Fibroblast of villous mesenchyme (primary cell): ENCODE measurements around the gene IL17B. TPM values are rescaled to one million over a fixed set of nuclear protein-coding genes. Genes with fewer than 3 reads are reported as not detected.

Experiments used
- DNase-seq: peaks from one replicate; pipeline ENCODE4 v3.0.0-alpha.2; 2010; ENCODE audit warnings: low read depth
- H3K4me3 ChIP-seq: 2 replicates; pipeline ENCODE4 v1.5.1; 2011; ENCODE audit warnings: low read depth, mild to moderate bottlenecking, low read length
- total RNA-seq: library from RNA; depleted of rRNA; stranded (reverse); fragments of >200 nt; gene quantifications from 2 replicates; pipeline ENCODE4 v1.2.3, GENCODE V29; 2012
- TF ChIP-seq, protein P1 (sequence below): IDR thresholded peaks from 2 replicates; pipeline ENCODE4 v1.5.1; 2012; ENCODE audit warnings: low read depth, mild to moderate bottlenecking, low read length; ENCODE audit not compliant: insufficient read depth

Gene IL17B
- total RNA-seq, 1 donor: not detected

DNA sequence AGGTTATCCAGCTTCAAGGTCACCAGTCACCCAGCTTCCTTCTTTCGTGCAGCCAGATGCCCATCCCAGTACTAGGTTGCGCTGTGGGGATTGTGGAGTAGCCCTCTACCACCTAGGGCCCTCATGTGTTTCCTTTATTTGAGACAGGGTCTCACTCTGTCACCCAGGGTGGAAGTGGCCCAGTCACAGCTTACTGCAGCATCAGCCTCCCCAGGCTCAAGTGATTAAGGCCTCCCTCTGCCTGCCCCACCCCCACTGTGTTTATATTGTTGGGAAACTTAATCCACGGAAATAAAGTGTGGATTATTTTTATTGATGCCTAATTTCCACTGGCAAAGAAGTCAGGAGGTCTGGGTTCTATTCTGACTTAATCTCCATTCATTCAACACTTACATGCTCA is 4.3 kb downstream of the IL17B start:
- TF ChIP-seq, protein P1, sequence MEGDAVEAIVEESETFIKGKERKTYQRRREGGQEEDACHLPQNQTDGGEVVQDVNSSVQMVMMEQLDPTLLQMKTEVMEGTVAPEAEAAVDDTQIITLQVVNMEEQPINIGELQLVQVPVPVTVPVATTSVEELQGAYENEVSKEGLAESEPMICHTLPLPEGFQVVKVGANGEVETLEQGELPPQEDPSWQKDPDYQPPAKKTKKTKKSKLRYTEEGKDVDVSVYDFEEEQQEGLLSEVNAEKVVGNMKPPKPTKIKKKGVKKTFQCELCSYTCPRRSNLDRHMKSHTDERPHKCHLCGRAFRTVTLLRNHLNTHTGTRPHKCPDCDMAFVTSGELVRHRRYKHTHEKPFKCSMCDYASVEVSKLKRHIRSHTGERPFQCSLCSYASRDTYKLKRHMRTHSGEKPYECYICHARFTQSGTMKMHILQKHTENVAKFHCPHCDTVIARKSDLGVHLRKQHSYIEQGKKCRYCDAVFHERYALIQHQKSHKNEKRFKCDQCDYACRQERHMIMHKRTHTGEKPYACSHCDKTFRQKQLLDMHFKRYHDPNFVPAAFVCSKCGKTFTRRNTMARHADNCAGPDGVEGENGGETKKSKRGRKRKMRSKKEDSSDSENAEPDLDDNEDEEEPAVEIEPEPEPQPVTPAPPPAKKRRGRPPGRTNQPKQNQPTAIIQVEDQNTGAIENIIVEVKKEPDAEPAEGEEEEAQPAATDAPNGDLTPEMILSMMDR: no peak
- H3K4me3 ChIP-seq: no peak overlapping the region
- DNase-seq: no peak

DNA sequence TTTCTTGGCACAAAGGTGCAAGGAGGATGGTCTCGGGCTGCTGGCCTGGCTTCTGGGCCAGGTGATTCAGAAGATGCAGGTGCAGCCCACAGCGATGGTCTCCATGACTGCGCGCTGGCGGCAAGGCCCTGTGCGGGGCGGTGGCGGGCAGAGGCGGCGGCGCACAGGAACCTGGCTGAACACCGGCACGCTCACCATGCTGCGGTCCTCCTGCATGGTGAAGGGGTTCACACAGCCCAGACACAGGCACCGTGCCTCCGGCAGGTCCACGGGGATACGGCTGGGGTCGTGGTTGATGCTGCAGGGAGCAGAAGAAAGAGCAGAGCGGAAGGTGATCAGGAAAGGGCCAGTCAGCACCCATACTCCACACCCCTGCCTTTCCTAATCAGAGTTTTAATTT is 4.8 kb downstream of the IL17B start:
- TF ChIP-seq, protein P1: no peak
- no peak overlapping the region for H3K4me3 ChIP-seq
- no peak for DNase-seq

DNA sequence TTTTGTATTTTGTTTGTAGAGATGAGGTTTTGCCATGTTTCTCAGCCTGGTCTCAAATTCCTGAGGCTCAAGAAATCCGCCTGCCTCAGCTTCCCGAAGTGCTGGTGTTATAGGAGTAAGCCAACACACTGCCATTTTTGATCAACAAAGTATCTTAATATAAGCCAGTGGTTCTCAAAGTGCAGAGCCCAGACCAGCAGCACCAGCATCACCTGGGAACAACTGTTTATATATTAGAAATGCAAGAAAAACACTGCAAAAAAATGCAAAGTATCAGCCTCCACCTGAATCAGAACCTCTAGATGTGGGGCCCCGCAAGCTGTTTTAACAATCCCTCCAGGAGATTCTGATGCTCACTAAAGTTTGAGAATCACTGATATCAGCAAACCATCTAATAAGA is 6.2 kb downstream of the IL17B start:
- no peak for DNase-seq
- TF ChIP-seq, protein P1: no peak
- no peak overlapping the region for H3K4me3 ChIP-seq

DNA sequence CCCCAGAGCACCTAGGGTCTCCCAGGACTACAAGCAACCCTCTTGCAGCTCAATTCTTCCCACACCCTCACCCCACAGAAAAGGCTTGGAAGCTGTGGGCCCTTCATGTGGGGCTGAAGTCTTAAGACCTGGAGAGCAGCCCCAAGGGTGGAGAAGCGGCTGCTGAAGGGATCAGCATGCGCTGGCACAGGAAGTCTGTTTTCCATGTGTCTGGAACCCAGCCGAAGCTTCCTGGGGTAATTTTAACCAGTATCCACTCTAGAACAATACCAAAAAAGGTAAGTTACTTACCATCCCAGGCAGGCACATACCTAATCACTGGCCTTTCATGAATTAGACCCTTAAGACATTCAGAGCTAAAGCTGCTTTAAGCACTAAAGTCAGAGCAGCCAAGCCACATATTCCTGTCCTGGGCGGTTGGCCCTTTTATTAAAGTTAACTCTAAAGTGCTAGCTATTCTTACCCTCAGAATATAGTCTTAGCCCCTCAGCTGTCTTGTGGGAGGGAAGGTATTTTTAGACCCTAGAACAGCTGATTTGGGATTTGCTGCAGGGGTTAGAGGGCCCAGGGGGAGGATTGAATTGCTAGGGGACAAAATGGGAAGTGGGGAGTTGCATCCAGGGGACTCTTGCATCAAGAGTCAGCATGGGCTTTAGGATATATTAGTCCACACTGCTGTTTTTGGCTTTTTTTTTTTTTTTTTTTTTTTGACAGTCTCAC is 6.9 kb downstream of the IL17B start:
- no peak overlapping the region for H3K4me3 ChIP-seq
- TF ChIP-seq, protein P1: no peak
- DNase-seq: no peak

DNA sequence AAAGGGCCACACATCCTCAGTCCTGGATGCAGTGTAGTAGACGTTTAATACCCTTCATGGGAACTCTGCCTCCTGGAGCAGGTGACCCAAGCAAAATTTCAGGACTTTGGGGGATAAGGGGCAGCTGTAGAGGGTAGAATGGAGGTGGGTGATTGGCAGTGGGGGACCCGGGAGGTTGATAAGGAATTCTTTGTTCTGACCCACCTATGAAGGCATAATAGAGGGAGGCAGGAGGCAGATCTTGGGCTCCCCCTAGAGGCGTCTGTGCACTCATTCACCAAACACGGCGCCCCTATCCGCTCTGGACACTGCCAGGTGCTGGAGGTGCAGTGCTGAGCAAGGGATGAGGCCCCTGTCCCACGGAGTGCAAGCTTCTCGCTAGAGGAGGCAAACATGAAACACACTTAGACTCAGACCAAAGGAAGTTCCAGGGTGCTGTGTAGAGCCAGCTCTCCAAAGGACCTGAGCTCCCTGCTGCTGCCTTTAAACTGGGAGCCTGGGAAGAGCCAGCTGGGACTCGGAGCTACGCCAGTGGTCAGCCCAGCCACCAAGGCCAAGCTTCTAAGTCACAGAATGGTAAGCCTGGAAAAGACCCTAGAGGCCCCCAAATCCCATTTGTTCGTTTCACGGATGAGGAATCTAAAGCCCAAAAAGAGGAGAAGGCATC is 7.7 kb downstream of the IL17B start:
- no peak overlapping the region for H3K4me3 ChIP-seq
- TF ChIP-seq, protein P1: peak; percentile 85
- peak; percentile 54 for DNase-seq

DNA sequence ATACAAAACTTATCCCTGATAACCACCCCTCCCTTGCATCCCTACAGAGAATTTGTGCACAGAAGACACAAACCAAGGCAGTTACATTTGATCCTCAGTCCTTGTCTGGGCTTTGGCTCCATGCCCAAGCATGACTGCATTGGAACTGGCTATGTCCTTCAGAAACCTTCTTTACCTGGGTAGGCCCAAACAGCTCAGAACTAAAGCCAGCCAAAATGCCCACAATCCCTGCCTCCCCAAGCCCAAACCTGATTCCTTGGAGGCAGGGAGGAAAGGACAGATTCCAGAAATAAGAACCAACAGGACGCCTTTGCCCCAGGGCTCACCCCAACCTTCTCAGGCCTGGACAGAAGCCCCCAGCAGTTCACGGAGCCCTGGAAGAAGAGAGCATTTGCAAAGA is 8.2 kb downstream of the IL17B start:
- H3K4me3 ChIP-seq: no peak overlapping the region
- DNase-seq: no peak
- TF ChIP-seq, protein P1: no peak
